Measurements from ENCODE around the gene WDR38.

Gene WDR38

DNA sequence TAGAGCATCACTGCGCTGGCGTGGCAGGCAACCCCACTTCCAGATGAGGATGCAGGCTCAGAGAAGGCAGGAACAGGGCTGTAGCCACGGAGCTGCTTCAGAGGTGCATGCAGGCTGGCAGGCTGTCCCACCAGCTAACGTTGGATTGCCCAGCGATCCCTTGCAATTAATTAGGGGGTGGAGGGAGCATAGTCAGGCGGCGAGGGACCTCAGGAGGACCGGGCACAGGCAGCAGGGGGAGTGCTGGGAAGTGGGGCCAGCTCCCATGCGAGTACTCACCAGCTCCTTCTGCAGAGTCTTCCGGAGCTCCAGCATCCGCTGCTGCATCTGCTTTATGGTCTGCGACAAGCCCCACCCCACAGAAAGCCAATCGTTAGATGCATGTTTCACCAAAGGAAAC lies 29.0 kb downstream of the WDR38 start:
- H3K4me3 ChIP-seq (ENCODE audit: low read depth, low read length): no peak overlapping the region
- TF ChIP-seq CTCF (IDR thresholded peaks at IDR 0.05; ENCODE audit: control insufficient read depth, extremely low read depth, insufficient read depth): no peak
- no peak for DNase-seq (ENCODE audit: low read depth)

- TF ChIP-seq CTCF (IDR thresholded peaks at IDR 0.05; ENCODE audit: control insufficient read depth, extremely low read depth, insufficient read depth): no peak
- DNase-seq (ENCODE audit: low read depth): no peak
- H3K4me3 ChIP-seq (ENCODE audit: low read depth, low read length): no peak overlapping the region
Observed at GRCh38 chr9:124884376-124884775, 31.1 kb downstream of the WDR38 start.

DNA sequence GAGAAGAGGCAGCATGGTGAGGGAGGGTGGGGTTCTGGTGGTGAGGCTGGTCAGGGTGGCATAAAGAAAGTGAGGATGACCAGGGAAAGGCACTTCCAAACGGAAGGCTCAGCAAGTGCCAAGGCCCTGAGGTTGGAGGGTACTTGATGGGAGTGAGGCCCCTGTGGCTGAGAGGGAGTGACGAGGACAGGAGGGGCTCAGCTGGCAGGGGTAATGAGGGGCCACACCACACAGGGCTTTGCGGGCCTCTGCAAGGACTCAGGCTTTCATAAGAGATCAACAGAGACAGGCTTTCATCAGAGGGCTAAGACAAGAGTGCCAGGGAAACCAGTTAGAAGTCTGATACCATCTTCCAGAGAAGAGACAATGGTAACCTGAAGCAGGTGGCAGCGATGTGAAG lies 32.3 kb downstream of the WDR38 start:
- TF ChIP-seq CTCF (IDR thresholded peaks at IDR 0.05; ENCODE audit: control insufficient read depth, extremely low read depth, insufficient read depth): no peak
- H3K4me3 ChIP-seq (ENCODE audit: low read depth, low read length): no peak overlapping the region
- no peak for DNase-seq (ENCODE audit: low read depth)

DNA sequence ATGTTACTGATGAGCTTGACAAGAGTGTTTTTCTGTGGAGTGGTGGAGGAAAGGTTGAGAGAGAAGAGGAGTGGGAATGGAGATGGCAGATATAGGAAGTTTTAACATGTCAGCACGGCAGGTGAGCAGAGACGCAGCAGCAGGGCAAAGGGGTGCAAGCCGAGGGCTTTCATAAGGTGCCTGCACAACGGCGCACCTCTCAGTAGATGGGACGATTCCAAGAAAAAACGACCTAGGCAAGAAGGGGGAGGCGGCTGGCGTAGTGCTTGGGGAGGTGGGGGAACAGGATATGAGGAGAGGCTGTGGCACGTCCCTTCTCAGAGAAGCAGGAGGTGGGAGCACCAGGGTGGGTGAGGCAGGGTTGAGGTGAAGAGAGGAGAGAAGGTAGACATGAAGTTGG lies 33.2 kb downstream of the WDR38 start:
- no peak overlapping the region for H3K4me3 ChIP-seq (ENCODE audit: low read depth, low read length)
- DNase-seq (ENCODE audit: low read depth): no peak
- TF ChIP-seq CTCF (IDR thresholded peaks at IDR 0.05; ENCODE audit: control insufficient read depth, extremely low read depth, insufficient read depth): no peak

DNA sequence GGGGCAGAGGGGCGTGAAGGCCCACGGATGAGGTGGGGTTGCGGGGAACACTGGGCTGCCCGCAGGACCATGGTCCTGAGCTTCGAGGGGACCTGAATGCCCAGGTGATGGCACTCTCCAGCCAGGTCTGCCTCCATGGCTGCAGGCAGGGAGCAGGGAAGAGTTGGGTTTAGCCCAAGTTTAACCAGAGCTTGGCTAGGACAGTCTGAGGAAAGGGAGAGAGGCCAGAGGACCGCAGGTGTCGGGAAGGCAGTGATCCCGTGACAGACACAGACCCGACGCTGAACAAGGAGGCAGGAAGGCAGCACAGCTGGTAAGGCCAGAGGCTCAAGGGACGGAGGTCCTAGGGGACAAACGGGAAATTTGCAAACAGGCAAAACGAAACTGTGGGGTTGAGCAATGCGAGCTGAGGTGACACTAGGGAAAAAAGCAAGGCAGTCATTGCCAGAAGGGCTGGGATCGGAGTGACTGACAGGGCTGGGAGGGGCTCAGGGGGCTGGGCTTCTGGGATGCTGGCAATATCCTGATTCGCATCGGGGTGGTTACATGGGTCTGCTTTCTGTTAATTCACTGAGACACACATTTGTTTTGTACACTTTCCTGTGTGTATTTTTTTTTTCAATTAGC lies 33.7 kb downstream of the WDR38 start:
- DNase-seq (ENCODE audit: low read depth): no peak
- TF ChIP-seq CTCF (IDR thresholded peaks at IDR 0.05; ENCODE audit: control insufficient read depth, extremely low read depth, insufficient read depth): no peak
- H3K4me3 ChIP-seq (ENCODE audit: low read depth, low read length): no peak overlapping the region

- no peak for TF ChIP-seq CTCF (IDR thresholded peaks at IDR 0.05; ENCODE audit: control insufficient read depth, extremely low read depth, insufficient read depth)
- no peak overlapping the region for H3K4me3 ChIP-seq (ENCODE audit: low read depth, low read length)
- no peak for DNase-seq (ENCODE audit: low read depth)
Observed at GRCh38 chr9:124887832-124888231, 34.6 kb downstream of the WDR38 start.

- no peak for DNase-seq (ENCODE audit: low read depth)
- no peak for TF ChIP-seq CTCF (IDR thresholded peaks at IDR 0.05; ENCODE audit: control insufficient read depth, extremely low read depth, insufficient read depth)
- no peak overlapping the region for H3K4me3 ChIP-seq (ENCODE audit: low read depth, low read length)
Observed at GRCh38 chr9:124889006-124889405, 35.7 kb downstream of the WDR38 start.
